Keratinocyte (primary cell): ENCODE results near the gene XAB2. TPM values are rescaled to one million over a fixed set of nuclear protein-coding genes. Genes with fewer than 3 reads are reported as not detected.

Experiments
- DNase-seq: peaks from one replicate; pipeline ENCODE4 v3.0.0-alpha.2; 2011; ENCODE audit warnings: low read depth, missing footprints, low spot score
- FAIRE-seq: peaks from 2 replicates; lab custom pipeline; 2011; peaks lifted over from hg19 to GRCh38; lab: Jason Lieb, UNC
- H2AFZ ChIP-seq: 2 replicates; pipeline ENCODE4 v1.6.0; 2012; ENCODE audit warnings: low read length, control low read depth, inconsistent platforms; ENCODE audit not compliant: control insufficient read depth
- H3K27ac ChIP-seq: 2 replicates; pipeline ENCODE4 v1.5.1; 2011; ENCODE audit warnings: low read length; ENCODE audit not compliant: control insufficient read depth, insufficient read depth
- H3K27me3 ChIP-seq: 3 replicates; pipeline ENCODE4 v1.6.0; 2011; ENCODE audit warnings: low read length; ENCODE audit not compliant: control insufficient read depth, insufficient read depth; ENCODE audit errors: extremely low read depth
- H3K36me3 ChIP-seq, 2 experiments: 2 replicates in 1 of 2; 3 replicates in 1 of 2; pipeline ENCODE4 v1.5.1; 2011; ENCODE audit warnings: low read length in 2 of 2, mild to moderate bottlenecking in 1 of 2; ENCODE audit not compliant: control insufficient read depth in 2 of 2, insufficient read depth in 2 of 2; ENCODE audit errors: extremely low read depth in 1 of 2
- H3K4me1 ChIP-seq: 3 replicates; pipeline ENCODE4 v1.5.1; 2011; ENCODE audit warnings: low read length; ENCODE audit not compliant: control insufficient read depth, insufficient read depth; ENCODE audit errors: extremely low read depth
- H3K4me2 ChIP-seq: 3 replicates; pipeline ENCODE4 v1.6.0; 2011; ENCODE audit warnings: low read depth, low read length; ENCODE audit not compliant: control insufficient read depth, insufficient read depth; ENCODE audit errors: extremely low read depth
- H3K4me3 ChIP-seq, 3 experiments: fragments of 200-600 bp in 1 of 3; sonication (generic) in 1 of 3; 2 replicates in 2 of 3; 3 replicates in 1 of 3; pipeline ENCODE4 v1.5.1; 2011 to 2016; ENCODE audit warnings: low read length in 3 of 3, mild to moderate bottlenecking in 3 of 3, control low read depth in 2 of 3, inconsistent platforms in 1 of 3, low read depth in 1 of 3, mixed read lengths in 1 of 3, mixed run types in 1 of 3, moderate library complexity in 1 of 3; ENCODE audit not compliant: control insufficient read depth in 2 of 3, insufficient read depth in 2 of 3; ENCODE audit errors: extremely low read depth in 1 of 3
- H3K79me2 ChIP-seq: 2 replicates; pipeline ENCODE4 v1.6.0; 2012; ENCODE audit warnings: low read length; ENCODE audit not compliant: control insufficient read depth, insufficient read depth
- H3K9ac ChIP-seq: 3 replicates; pipeline ENCODE4 v1.6.0; 2011; ENCODE audit warnings: low read length; ENCODE audit not compliant: control insufficient read depth, insufficient read depth; ENCODE audit errors: extremely low read depth
- H3K9me1 ChIP-seq: 3 replicates; pipeline ENCODE4 v1.6.0; 2011; ENCODE audit warnings: low read length; ENCODE audit not compliant: control insufficient read depth, insufficient read depth; ENCODE audit errors: extremely low read depth
- H3K9me3 ChIP-seq: 2 replicates; pipeline ENCODE4 v1.5.1; 2012; ENCODE audit warnings: low read depth, low read length; ENCODE audit not compliant: control insufficient read depth
- H4K20me1 ChIP-seq: 3 replicates; pipeline ENCODE4 v1.6.0; 2011; ENCODE audit warnings: low read length; ENCODE audit not compliant: control insufficient read depth, insufficient read depth; ENCODE audit errors: extremely low read depth
- EZH2 ChIP-seq: IDR thresholded peaks from one replicate; pipeline ENCODE4 v1.6.1; 2012; ENCODE audit warnings: inconsistent platforms, mild to moderate bottlenecking, low read length, moderate library complexity
- dilution Hi-C: fragments of 300-500 bp; cut with MboI; formaldehyde crosslinking; loops from one replicate; pipeline ENCODE4 v1.7.0; 2020; ENCODE audit warnings: low sequenced_read_pairs; ENCODE audit not compliant: extremely low pct_ligation_motif_present
- polyA plus RNA-seq, 5 experiments: library from polyadenylated mRNA; depleted of rRNA in 3 of 5; stranded (reverse) in 3 of 5; stranded (forward) in 1 of 5; unstranded in 1 of 5; fragments of >200 nt; gene quantifications; 1 replicate in 1 of 5; 2 replicates in 3 of 5; 3 replicates in 1 of 5; pipeline versions ENCODE4 v1.2.1 to v1.2.3, GENCODE V29; 2011 to 2012; ENCODE audit warnings: missing spikeins in 2 of 5, low read depth in 1 of 5, low replicate concordance in 1 of 5
- TF ChIP-seq, protein P1 (sequence below), 3 experiments: IDR thresholded peaks in 1 of 3; conservative IDR thresholded peaks in 1 of 3; optimal IDR thresholded peaks in 1 of 3; 2 replicates in 2 of 3; 3 replicates in 1 of 3; pipeline versions ENCODE3 to v1.5.1; 2011; ENCODE audit warnings: low read length in 3 of 3, mild to moderate bottlenecking in 3 of 3, moderate library complexity in 2 of 3, control low read depth in 1 of 3, inconsistent platforms in 1 of 3; ENCODE audit not compliant: insufficient read depth in 2 of 3; ENCODE audit errors: extremely low read depth in 1 of 3

XAB2 gene
- polyA plus RNA-seq, 1 donor (not counting 4 experiments of a cell fraction or from before 2014, with no cell fraction given), result 15.6 TPM

DNA sequence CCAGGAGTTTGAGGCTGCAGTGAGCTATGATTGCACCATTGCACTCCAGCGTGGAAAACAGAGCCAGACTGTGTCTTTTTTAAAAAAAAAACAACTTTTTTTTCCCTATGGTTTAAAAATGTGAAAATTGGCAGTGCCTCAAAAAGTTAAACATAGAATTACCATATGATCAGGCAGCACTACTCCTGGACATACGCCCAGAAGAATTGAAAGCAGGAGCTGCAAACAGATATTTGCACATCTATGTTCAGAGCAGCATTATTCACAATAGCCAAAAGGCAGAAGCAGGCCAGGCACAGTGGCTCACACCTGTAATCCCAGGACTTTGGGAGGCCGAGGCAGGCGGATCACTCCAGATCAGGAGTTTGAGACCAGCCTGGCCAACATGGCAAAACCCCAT lies 35.7 kb upstream of the XAB2 start:
- FAIRE-seq, result no peak
- no peaks in the 10 kb centered on the region for H3K36me3 ChIP-seq
- H3K27me3 ChIP-seq, result peaks cover 12% of the 10 kb centered on the region
- no peak overlapping the region for H2AFZ ChIP-seq
- H3K79me2 ChIP-seq, result no peaks in the 10 kb centered on the region
- no peak overlapping the region for H3K9ac ChIP-seq
- no peak overlapping the region for H3K27ac ChIP-seq
- H3K9me1 ChIP-seq, result no peaks in the 10 kb centered on the region
- no peak for DNase-seq
- H3K4me2 ChIP-seq, result no peak overlapping the region
- dilution Hi-C loops, result no loop called here
- H3K9me3 ChIP-seq, result no peaks in the 10 kb centered on the region
- H3K4me3 ChIP-seq, result no peak overlapping the region
- no peaks in the 10 kb centered on the region for H3K4me1 ChIP-seq
- no peaks in the 10 kb centered on the region for H4K20me1 ChIP-seq
- TF ChIP-seq EZH2, result no peak
- TF ChIP-seq, protein P1, sequence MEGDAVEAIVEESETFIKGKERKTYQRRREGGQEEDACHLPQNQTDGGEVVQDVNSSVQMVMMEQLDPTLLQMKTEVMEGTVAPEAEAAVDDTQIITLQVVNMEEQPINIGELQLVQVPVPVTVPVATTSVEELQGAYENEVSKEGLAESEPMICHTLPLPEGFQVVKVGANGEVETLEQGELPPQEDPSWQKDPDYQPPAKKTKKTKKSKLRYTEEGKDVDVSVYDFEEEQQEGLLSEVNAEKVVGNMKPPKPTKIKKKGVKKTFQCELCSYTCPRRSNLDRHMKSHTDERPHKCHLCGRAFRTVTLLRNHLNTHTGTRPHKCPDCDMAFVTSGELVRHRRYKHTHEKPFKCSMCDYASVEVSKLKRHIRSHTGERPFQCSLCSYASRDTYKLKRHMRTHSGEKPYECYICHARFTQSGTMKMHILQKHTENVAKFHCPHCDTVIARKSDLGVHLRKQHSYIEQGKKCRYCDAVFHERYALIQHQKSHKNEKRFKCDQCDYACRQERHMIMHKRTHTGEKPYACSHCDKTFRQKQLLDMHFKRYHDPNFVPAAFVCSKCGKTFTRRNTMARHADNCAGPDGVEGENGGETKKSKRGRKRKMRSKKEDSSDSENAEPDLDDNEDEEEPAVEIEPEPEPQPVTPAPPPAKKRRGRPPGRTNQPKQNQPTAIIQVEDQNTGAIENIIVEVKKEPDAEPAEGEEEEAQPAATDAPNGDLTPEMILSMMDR (optimal IDR thresholded peaks at IDR 0.05 in 1 of 3, IDR thresholded peaks at IDR 0.05 in 1 of 3, conservative IDR thresholded peaks at IDR 0.05 in 1 of 3; ENCODE audit: extremely low read depth in 1 of 3, insufficient read depth in 2 of 3, low read length in 3 of 3), result no peak

DNA sequence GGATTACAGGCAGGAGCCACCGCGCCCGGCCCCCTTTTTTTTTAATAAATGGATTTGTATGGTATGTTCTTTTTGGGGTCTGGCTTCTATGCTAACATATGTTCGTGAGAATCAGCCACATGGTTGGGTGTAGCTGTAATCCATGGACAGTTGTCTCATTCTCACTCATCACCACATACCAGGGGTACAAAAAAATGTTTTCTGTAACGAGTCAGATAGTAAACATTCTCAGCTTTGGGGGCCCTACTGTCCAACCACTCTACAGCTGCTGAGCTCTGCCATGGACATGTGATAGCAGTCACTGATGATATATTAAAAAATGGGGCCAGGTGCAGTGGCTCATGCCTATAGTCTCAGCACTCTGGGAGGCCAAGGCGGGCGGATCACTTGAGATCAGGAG lies 34.4 kb upstream of the XAB2 start:
- FAIRE-seq, result no peak

More for the DNA sequence above, 34.4 kb upstream of the XAB2 start:
- no peak overlapping the region for H3K4me3 ChIP-seq
- H3K9me3 ChIP-seq, result no peaks in the 10 kb centered on the region
- no peaks in the 10 kb centered on the region for H3K4me1 ChIP-seq
- no peaks in the 10 kb centered on the region for H4K20me1 ChIP-seq
- H3K9me1 ChIP-seq, result no peaks in the 10 kb centered on the region
- no peaks in the 10 kb centered on the region for H3K79me2 ChIP-seq
- no peak overlapping the region for H3K27ac ChIP-seq
- H3K27me3 ChIP-seq, result peaks cover under 1% of the 10 kb centered on the region
- dilution Hi-C loops, result no loop called here
- H3K36me3 ChIP-seq, result no peaks in the 10 kb centered on the region
- no peak overlapping the region for H2AFZ ChIP-seq
- no peak overlapping the region for H3K4me2 ChIP-seq
- TF ChIP-seq, protein P1 (optimal IDR thresholded peaks at IDR 0.05 in 1 of 3, IDR thresholded peaks at IDR 0.05 in 1 of 3, conservative IDR thresholded peaks at IDR 0.05 in 1 of 3; ENCODE audit: extremely low read depth in 1 of 3, insufficient read depth in 2 of 3, low read length in 3 of 3), result no peak
- TF ChIP-seq EZH2, result no peak
- DNase-seq, result no peak
- no peak overlapping the region for H3K9ac ChIP-seq
